NCI-H524 (cell line): ENCODE measurements around the gene AGFG2.
"Not testable (repeated sequence)": the region's sequence is repeated elsewhere in the genome, so short reads cannot be mapped to it uniquely, and the experiment has no call there.

ENCODE experiments used
- DNase-seq, 2 experiments: peaks; one replicate each; lab custom pipeline; 2025; lab: John Stamatoyannopoulos, UW

AGFG2 gene

GRCh38 chr7:100553032-100553431 is 14.0 kb downstream of the AGFG2 start:
- DNase-seq, result no peak

GRCh38 chr7:100555701-100556100 is 16.7 kb downstream of the AGFG2 start:
- DNase-seq, result no peak

GRCh38 chr7:100556541-100556940 is 17.5 kb downstream of the AGFG2 start:
- DNase-seq, result no peak

GRCh38 chr7:100559127-100559526 is 20.1 kb downstream of the AGFG2 start:
- DNase-seq, result no peak

DNA sequence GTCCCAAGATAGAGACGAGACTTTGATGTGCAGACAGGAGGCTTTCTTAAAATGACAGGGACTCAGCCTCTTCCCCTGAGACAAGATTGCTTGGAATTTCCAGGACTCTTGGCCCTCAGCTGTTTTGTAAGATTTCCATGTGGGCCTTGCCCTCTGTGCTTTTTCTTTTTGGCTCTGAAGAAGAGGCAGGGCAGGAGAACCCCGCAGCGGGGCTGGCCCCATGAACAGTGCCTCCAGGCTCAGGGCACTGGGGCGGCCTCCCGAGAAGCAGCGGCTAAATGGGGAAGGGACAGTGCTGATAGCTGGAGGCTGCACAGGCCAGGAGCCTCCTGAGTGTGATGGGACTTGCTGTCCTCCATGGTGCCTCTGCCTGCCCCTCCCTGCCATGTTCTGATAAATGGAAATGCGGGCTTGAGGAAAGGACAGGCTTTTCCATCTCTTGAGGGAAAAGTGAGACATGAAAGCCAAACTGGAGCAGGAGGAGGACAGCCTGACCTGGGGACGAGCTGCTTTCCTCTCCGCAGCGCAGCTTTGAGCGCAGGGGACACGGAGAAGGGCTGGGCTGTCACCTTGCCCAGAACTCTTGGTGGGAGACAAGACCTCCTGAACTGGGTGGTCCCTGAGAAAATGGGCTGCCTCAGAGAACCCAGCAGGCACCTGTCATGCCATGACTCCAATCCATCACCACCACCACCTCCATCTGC is 22.6 kb downstream of the AGFG2 start:
- no peak for DNase-seq

- DNase-seq, result no peak
Measured at GRCh38 chr7:100562195-100563099, 23.4 kb downstream of the AGFG2 start.

DNA sequence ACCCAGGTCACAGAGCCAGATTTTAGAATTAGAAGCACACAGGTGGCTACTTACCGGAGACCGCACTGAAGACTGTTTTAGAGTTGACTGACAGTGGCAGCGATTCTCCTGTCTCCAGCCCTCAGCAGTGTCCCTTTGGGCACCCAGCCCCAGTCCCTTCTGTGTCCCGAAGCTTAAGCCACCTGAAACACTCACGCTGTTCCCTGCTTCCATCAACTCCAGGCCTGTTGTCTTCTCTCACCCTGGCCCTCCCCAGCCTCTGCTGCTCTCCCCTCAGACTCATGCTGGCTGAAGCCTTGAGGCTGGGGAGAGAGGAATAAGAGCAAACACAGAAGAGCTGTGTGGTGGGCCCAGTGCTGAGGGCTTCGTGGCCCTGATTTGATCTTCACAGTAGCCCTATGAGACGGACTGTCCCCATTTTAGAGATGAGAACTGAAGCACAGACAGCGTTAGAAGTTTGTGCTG is 24.1 kb downstream of the AGFG2 start:
- no peak for DNase-seq

DNA sequence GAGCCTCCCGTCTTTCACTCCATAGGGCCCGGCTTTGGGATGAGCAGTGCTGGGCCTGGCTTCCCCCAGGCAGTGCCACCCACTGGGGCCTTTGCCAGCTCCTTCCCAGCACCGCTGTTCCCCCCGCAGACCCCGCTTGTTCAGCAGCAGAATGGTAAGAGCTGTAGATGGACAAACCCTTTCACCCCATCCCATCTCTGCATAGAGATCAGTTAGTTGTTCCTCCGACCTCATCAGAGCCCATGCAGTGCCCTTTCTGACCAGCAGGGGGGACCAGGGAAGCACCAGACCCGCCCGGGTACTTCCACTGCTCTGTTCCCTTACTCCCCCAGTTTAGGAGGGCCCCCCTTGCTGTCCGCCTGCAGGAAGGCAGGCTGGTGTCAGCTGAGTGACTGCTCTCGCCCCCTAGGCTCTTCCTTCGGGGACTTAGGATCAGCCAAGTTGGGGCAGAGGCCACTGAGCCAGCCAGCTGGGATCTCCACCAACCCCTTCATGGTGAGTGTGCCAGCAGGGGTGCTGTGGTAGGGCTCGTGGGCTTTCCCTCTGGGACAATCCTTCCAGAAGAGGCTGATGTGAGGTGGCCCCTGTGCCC is 24.9 kb downstream of the AGFG2 start:
- peak; percentile 24 to 37 for DNase-seq

- DNase-seq, result not testable (repeated sequence)
Measured at GRCh38 chr7:100564405-100564804, 25.4 kb downstream of the AGFG2 start.

GRCh38 chr7:100565133-100565571 is 26.1 kb downstream of the AGFG2 start:
- no peak for DNase-seq

- no peak for DNase-seq
Measured at GRCh38 chr7:100566018-100566531, 27.1 kb downstream of the AGFG2 start.

GRCh38 chr7:100567031-100567730 is 28.2 kb downstream of the AGFG2 start:
- no peak for DNase-seq

- DNase-seq, result peak in 1 of 2 experiments; percentile 11
Measured at GRCh38 chr7:100567751-100568175, 28.8 kb downstream of the AGFG2 start.

GRCh38 chr7:100568176-100568895 is 29.3 kb downstream of the AGFG2 start:
- DNase-seq, result peak in 1 of 2 experiments; percentile 10

DNA sequence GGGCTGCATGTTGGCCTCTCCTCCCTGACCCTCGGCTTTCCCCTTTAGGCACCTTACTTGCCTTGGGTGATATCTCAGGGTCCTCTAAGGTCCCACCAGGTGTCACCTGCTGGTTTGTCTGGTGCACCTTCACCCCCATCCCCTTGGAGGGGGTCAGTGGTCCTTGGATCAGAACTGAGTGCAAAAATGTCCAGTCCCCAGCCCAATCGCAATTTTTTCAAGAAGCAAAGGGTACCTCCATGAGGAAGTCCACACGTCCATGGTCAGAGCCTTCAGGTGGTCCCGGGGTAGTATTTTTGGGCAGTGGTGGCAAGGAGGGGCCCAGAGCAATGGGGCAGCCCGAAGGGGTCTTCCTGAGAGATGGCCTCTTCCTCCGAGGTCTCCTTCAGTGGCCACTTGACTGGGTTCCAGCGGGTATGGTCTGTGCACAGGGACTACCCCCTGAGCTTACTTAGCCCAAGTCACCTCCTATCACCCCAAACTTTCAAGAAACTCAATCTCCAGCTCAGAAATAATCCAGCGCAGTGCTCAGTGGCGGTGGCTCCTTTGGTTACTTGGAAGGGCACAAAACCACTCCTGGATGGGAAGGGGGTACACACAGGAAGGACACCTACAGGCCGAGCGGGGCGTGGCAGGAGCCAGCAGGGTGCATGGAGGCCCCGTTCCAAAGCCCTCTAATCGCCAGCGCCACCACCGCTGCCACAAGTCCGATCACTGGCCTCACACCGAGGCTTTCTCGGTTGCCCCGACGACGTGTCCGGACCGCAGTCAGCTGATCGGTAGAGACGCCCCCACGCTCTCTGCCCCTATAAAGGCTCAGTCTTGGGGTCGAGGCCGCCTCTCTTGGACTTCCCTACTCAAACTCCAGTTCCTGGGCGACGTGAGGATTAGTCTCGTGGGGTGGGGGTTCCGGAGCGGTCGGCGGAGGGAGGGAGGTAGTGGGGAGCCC is 30.2 kb downstream of the AGFG2 start:
- peak; percentile 16 to 65 for DNase-seq

DNA sequence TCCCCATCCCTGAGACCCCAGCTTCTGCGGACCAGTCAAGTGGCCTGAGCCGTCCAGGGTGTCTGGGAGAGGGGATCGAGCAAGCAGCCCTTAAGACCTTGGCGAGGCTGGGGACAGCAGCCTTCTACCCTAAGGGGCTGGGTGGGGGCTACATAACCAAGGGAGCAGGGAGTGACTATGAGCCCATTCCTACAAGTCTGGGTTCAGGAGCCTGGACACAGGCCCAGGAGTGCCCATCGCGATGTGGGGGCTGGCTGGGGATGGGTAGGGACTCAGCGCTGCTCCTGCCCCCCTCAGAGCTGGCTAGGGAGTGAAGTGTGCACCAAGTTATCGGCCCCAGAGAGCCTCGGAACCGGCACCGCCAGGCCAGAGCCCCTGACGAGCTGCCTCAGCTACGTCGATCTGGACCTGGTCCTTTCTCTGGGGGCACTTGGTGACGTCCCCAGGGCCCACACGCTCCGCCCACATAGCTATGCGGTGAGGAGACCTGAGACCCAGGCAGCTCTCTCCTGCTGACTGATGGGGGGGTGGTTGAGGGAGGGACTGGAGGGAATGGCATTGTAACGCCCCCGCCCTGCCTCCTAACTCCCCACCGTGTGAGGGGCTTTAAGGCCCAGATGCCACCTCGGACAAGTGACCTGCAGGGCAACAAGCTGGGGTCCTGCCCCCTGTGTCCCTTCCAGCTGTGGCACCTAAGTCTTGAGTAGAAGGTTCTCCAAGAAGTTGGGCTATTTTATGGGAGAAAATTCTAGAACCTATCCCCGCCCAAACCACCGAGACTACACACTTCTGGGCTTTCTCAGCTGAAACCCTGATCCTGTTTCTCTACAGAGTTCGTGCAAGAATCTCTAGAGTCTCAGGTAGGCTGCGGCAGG is 32.2 kb downstream of the AGFG2 start:
- no peak for DNase-seq

GRCh38 chr7:100571829-100572116 is 32.8 kb downstream of the AGFG2 start:
- DNase-seq, result no peak

- no peak for DNase-seq
Measured at GRCh38 chr7:100572281-100572948, 33.4 kb downstream of the AGFG2 start.
